Activated CD8-positive, alpha-beta memory T cell treated with anti-CD3 and anti-CD28 coated beads, Interleukin-2, amount 10 ng/mL, durations not matched to agents 7 days and 5 days (primary cell): ENCODE data around the gene HLA-DOA. TPM values are rescaled to one million over a fixed set of nuclear protein-coding genes. Genes with fewer than 3 reads are reported as not detected.

Experiments
- ATAC-seq: fragments of 150-1000 bp; cut with Tn5 transposase; one replicate; pipeline ENCODE4 v1.10.0; 2021; ENCODE audit warnings: moderate library complexity
- CTCF ChIA-PET: fragments of 350-600 bp; sonication (Branson Sonifier 250); formaldehyde crosslinking; loops from one replicate; lab custom pipeline; 2021; ENCODE audit warnings: antibody characterized with exemption; lab: Charles Lee
- DNase-seq: peaks from one replicate; pipeline ENCODE4 v3.0.0-alpha.2; 2020
- H3K27ac Mint-ChIP-seq: one replicate; pipeline ENCODE4 v1.8.0; 2021; ENCODE audit warnings: mild to moderate bottlenecking, mixed read lengths
- H3K27me3 Mint-ChIP-seq: one replicate; pipeline ENCODE4 v1.8.0; 2021; ENCODE audit warnings: mixed read lengths
- H3K36me3 Mint-ChIP-seq: one replicate; pipeline ENCODE4 v1.8.0; 2021; ENCODE audit warnings: mild to moderate bottlenecking, mixed read lengths
- H3K4me1 Mint-ChIP-seq: one replicate; pipeline ENCODE4 v1.8.0; 2021; ENCODE audit warnings: mixed read lengths
- H3K4me3 Mint-ChIP-seq: one replicate; pipeline ENCODE4 v1.8.0; 2021; ENCODE audit warnings: mild to moderate bottlenecking, moderate library complexity, mixed read lengths
- H3K9me3 Mint-ChIP-seq: one replicate; pipeline ENCODE4 v1.8.0; 2022; ENCODE audit warnings: low read depth, mixed read lengths
- total RNA-seq, 2 experiments: library from RNA; stranded (reverse); gene quantifications; one replicate each; pipeline ENCODE4 v1.2.3, GENCODE V29; 2021

The HLA-DOA gene
- total RNA-seq, 2 experiments from 2014 or later = 11.8 to 16.7 TPM

DNA sequence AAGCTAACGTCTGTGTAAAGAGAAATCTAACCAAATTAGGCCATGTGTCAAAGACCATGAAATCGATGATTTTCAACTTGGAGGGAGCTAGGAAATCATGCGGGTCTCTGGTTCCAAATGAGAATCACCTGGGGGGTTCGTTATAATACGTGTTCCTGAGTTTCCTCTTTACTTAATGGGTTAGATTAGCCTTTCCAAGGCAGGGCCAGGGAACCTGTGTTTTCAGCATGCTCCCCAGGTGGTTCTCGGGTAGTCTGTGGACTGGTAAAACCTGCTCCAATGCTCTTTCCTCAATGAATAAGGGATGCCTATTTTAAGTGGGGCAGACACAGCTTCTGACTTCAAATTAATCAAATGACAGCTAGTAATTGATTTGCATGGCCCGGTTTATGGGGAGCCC is 965 bp upstream of the HLA-DOA start:
- Mint-ChIP-seq H3K27me3 (peaks cover 24% of the 10 kb centered on the region), H3K9me3 (no peaks in the 10 kb centered on the region), H3K4me1 (peaks cover 17% of the 10 kb centered on the region), H3K36me3 (peaks cover 3% of the 10 kb centered on the region), H3K27ac (no peak overlapping the region), H3K4me3 (no peak overlapping the region)
- no peak for ATAC-seq
- CTCF ChIA-PET = interaction anchor here (0.6 to 1.2 kb wide), 5 partner anchors 10 to 116 kb away, joined by 3 to 6 read pairs (median 3); no protein-coding TSS in a partner anchor
- no peak for DNase-seq

DNA sequence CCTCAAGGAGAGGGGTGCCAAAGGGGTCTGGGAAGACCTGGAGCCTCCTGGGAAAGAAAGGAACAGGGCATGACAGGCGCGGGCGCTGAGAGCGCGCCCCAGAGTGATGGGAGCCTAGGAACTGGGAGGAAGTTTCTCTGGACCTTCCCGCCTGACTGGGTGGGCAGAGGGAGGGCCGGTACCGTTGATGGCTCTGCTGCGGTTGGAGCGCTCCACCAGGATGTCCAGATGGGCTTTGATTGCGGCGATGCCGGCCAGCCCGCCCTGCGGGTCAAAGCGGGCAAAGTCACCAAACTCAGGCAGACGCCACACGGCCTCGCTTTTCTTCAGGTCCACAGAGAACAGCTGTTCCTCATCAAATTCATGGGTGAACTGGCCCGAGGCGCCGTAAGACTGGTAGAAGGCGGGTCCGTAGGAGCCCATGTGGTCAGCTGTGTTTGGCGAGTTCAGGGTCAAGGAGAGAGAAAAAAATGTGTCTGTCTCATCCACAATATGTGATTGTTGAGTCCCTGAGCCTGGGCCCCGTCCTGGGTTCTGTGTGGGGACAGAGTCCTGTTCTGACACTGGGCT is 1.5 kb downstream of the HLA-DOA start:
- CTCF ChIA-PET = interaction anchor here (2.3 kb wide), 1 partner anchor 55 kb away, joined by 5 read pairs; the partner anchor contains the start of gene HLA-DMA
- no peaks in the 10 kb centered on the region for H3K9me3 Mint-ChIP-seq
- peaks cover 16% of the 10 kb centered on the region for H3K27me3 Mint-ChIP-seq
- H3K27ac Mint-ChIP-seq = peak overlapping the region; percentile 45
- H3K4me1 Mint-ChIP-seq = peaks cover 14% of the 10 kb centered on the region
- DNase-seq = no peak
- peaks cover 3% of the 10 kb centered on the region for H3K36me3 Mint-ChIP-seq
- H3K4me3 Mint-ChIP-seq = peak overlapping the region; percentile 92
- ATAC-seq = no peak

GRCh38 chr6:33004940-33005339 is 4.5 kb downstream of the HLA-DOA start:
- no peaks in the 10 kb centered on the region for H3K9me3 Mint-ChIP-seq
- H3K27me3 Mint-ChIP-seq = peaks cover 18% of the 10 kb centered on the region
- DNase-seq (no peak), ATAC-seq (no peak)
- CTCF ChIA-PET = interaction anchor here (1.0 kb wide), 1 partner anchor 10 kb away, joined by 3 read pairs; no protein-coding TSS in a partner anchor
- no peak overlapping the region for H3K27ac Mint-ChIP-seq
- peaks cover 3% of the 10 kb centered on the region for H3K36me3 Mint-ChIP-seq
- H3K4me1 Mint-ChIP-seq = peaks cover 20% of the 10 kb centered on the region
- no peak overlapping the region for H3K4me3 Mint-ChIP-seq

DNA sequence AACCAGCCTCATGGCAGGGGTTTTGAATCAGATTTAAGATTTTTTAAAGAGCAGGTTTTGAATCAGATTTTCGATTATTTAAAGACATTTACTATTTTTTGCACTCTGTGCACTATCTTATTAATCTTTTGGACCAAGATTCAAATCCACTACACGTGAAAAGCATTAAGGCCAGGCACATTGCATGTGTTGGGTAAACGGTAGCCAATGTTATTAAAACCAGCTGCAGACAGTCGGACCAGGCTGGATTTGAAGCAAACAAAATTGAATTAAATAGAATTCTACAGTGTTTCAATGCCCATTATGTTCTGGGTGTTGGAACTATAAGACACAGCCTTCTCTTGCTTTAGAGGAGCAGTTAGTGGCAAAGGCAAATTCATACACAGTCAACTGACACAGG is 7.7 kb downstream of the HLA-DOA start:
- DNase-seq (no peak), ATAC-seq (no peak)
- Mint-ChIP-seq H3K4me3 (no peak overlapping the region), H3K4me1 (peaks cover 8% of the 10 kb centered on the region), H3K27me3 (peaks cover 28% of the 10 kb centered on the region), H3K27ac (no peak overlapping the region), H3K9me3 (no peaks in the 10 kb centered on the region), H3K36me3 (peaks cover 3% of the 10 kb centered on the region)
- CTCF ChIA-PET = interaction anchor here (1.2 to 3.5 kb wide), 2 partner anchors 12 to 125 kb away, joined by 3 to 10 read pairs; no protein-coding TSS in a partner anchor

- no peaks in the 10 kb centered on the region for H3K36me3 Mint-ChIP-seq
- H3K27ac Mint-ChIP-seq = no peak overlapping the region
Observed at GRCh38 chr6:33000055-33000454, 9.3 kb downstream of the HLA-DOA start.

GRCh38 chr6:32995448-32995847 is 13.9 kb downstream of the HLA-DOA start:
- Mint-ChIP-seq H3K4me1 (peaks cover 7% of the 10 kb centered on the region), H3K27ac (no peak overlapping the region), H3K27me3 (peaks cover 45% of the 10 kb centered on the region), H3K4me3 (no peak overlapping the region), H3K9me3 (no peaks in the 10 kb centered on the region), H3K36me3 (no peaks in the 10 kb centered on the region)
- CTCF ChIA-PET = interaction anchor here (1.0 to 1.1 kb wide), 2 partner anchors 10 to 61 kb away, joined by 3 to 5 read pairs; no protein-coding TSS in a partner anchor
- no peak for DNase-seq
- no peak for ATAC-seq

More at GRCh38 chr6:33000055-33000454, 9.3 kb downstream of the HLA-DOA start:
- H3K27me3 Mint-ChIP-seq = peaks cover 41% of the 10 kb centered on the region
- peaks cover 8% of the 10 kb centered on the region for H3K4me1 Mint-ChIP-seq
- no peak overlapping the region for H3K4me3 Mint-ChIP-seq
- ATAC-seq (peak; percentile 76), DNase-seq (peak; percentile 64)
- H3K9me3 Mint-ChIP-seq = no peaks in the 10 kb centered on the region
- CTCF ChIA-PET = interaction anchor here (0.9 to 1.5 kb wide), 10 partner anchors 10 to 239 kb away, joined by 3 to 5 read pairs (median 3); no protein-coding TSS in a partner anchor

DNA sequence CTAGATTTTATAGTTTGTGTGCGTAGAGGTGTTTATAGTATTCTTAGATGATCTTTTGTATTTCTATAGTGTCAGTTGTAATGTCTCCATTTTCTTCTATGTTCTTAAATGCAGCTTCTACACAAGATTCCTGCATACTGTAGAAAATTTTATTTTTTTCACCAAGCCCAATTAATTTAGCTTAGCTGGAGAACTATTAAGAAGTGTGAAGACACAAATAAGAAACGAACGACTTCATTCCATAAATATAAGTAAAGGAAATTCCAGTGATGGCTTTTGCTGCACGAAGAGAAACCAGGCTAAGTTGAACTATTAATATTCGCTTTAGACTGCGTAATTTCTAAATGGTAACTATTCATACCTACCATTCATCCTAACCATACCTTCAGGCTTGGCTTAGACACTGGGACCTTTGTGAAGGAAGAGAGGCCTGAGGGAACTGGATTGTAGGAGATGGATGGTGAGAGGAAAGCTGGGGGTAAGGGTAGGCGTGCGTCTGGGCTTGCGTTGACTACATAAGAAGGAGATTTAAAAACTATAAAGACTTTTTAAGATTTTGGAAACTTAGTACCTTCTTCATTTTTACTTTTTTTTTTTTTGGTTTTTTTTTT is 15.9 kb downstream of the HLA-DOA start:
- Mint-ChIP-seq H3K27ac (no peak overlapping the region), H3K4me3 (no peak overlapping the region), H3K4me1 (peaks cover 9% of the 10 kb centered on the region), H3K9me3 (no peaks in the 10 kb centered on the region), H3K36me3 (no peaks in the 10 kb centered on the region), H3K27me3 (peaks cover 38% of the 10 kb centered on the region)
- no peak for DNase-seq
- ATAC-seq = no peak
- CTCF ChIA-PET = interaction anchor here (0.7 to 1.8 kb wide), 4 partner anchors 8 to 53 kb away, joined by 3 to 5 read pairs (median 4); partner anchors contain the start of gene HLA-DMB

GRCh38 chr6:32991972-32992371 is 17.4 kb downstream of the HLA-DOA start:
- Mint-ChIP-seq H3K4me3 (no peak overlapping the region), H3K4me1 (peaks cover 18% of the 10 kb centered on the region), H3K36me3 (no peaks in the 10 kb centered on the region), H3K9me3 (no peaks in the 10 kb centered on the region), H3K27ac (no peak overlapping the region), H3K27me3 (peaks cover 30% of the 10 kb centered on the region)
- CTCF ChIA-PET = interaction anchor here (1.8 kb wide), 1 partner anchor 51 kb away, joined by 4 read pairs; the partner anchor contains the start of gene HLA-DMB
- no peak for ATAC-seq
- no peak for DNase-seq

GRCh38 chr6:32989368-32989767 is 20.0 kb downstream of the HLA-DOA start:
- peaks cover 15% of the 10 kb centered on the region for H3K27me3 Mint-ChIP-seq
- CTCF ChIA-PET = interaction anchor here (0.8 to 12.9 kb wide), 7 partner anchors 11 to 151 kb away, joined by 3 to 194 read pairs (median 11); partner anchors contain the start of genes BRD2, HLA-DMA and TAP2
- no peaks in the 10 kb centered on the region for H3K9me3 Mint-ChIP-seq
- ATAC-seq = no peak
- no peak overlapping the region for H3K4me3 Mint-ChIP-seq
- no peak overlapping the region for H3K27ac Mint-ChIP-seq
- no peaks in the 10 kb centered on the region for H3K36me3 Mint-ChIP-seq
- DNase-seq = no peak
- peaks cover 22% of the 10 kb centered on the region for H3K4me1 Mint-ChIP-seq

DNA sequence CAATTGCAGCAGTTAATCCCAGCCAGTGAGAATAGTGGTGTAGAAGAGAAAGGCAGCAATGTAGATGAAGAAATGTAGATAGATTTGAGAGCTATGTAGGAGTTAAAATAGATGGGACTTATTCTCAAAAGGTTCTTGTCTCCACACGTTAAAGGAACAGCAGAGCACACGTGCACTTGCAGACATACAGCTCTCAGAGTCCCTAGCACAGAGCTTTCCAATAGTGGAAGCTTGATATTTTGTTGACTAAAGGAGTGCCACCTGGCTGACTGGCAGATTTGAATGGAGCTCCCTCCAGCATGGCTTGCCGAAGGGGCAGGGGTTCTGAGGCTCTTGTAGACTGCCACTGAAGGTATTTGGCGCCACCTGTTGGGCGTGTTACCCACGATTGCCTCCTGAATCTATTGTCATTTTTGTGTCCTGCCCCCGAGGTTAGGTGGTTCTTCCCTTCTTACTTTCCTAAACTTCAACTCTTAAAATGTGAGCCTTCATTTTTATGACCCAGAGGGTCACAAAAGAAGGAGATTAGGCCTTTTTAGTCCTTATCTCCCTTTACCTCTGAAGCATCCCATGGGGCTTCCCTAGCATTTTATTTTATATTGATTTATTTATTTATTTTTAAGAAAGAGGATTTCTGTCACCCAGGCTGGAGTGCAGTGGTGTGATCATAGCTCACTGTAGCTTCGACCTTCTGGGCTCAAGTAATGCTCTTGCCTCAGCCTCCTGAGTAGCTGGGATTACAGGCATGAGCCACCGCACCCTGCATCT is 24.6 kb downstream of the HLA-DOA start:
- CTCF ChIA-PET = interaction anchor here (0.6 to 12.9 kb wide), 54 partner anchors 8 to 264 kb away, joined by 3 to 194 read pairs (median 5); partner anchors contain the start of genes BRD2, HLA-DMA, HLA-DMB and HLA-DPA1
- H3K9me3 Mint-ChIP-seq = no peaks in the 10 kb centered on the region
- H3K27me3 Mint-ChIP-seq = no peaks in the 10 kb centered on the region
- ATAC-seq (peak; percentile 75), DNase-seq (peak; percentile 94)
- no peak overlapping the region for H3K4me3 Mint-ChIP-seq
- peaks cover 20% of the 10 kb centered on the region for H3K36me3 Mint-ChIP-seq
- peak overlapping the region; percentile 42 for H3K27ac Mint-ChIP-seq
- H3K4me1 Mint-ChIP-seq = peaks cover 35% of the 10 kb centered on the region

GRCh38 chr6:32983964-32984621 is 25.3 kb downstream of the HLA-DOA start:
- Mint-ChIP-seq H3K27me3 (no peaks in the 10 kb centered on the region), H3K36me3 (peaks cover 25% of the 10 kb centered on the region), H3K9me3 (no peaks in the 10 kb centered on the region), H3K4me3 (no peak overlapping the region), H3K27ac (peak overlapping the region; percentile 67), H3K4me1 (peaks cover 35% of the 10 kb centered on the region)
- DNase-seq = no peak
- CTCF ChIA-PET = interaction anchor here (0.6 to 12.9 kb wide), 53 partner anchors 9 to 264 kb away, joined by 3 to 194 read pairs (median 5); partner anchors contain the start of genes BRD2, HLA-DMA, HLA-DMB and HLA-DPA1
- ATAC-seq = peak; percentile 9

- CTCF ChIA-PET = interaction anchor here (1.0 to 12.9 kb wide), 17 partner anchors 12 to 265 kb away, joined by 3 to 194 read pairs (median 23); partner anchors contain the start of genes BRD2, HLA-DMA, HLA-DMB and TAP2
- peaks cover 40% of the 10 kb centered on the region for H3K4me1 Mint-ChIP-seq
- no peaks in the 10 kb centered on the region for H3K9me3 Mint-ChIP-seq
- H3K27ac Mint-ChIP-seq = peak overlapping the region; percentile 67
- H3K27me3 Mint-ChIP-seq = no peaks in the 10 kb centered on the region
- H3K4me3 Mint-ChIP-seq = no peak overlapping the region
- ATAC-seq (no peak), DNase-seq (no peak)
- H3K36me3 Mint-ChIP-seq = peaks cover 31% of the 10 kb centered on the region
Observed at GRCh38 chr6:32983493-32983848, 25.9 kb downstream of the HLA-DOA start.
